H1 (cell line): Measurements from ENCODE around the gene PARM1. TPM values are rescaled to one million over a fixed set of nuclear protein-coding genes. Genes with fewer than 3 reads are reported as not detected.

Experiments used
- CTCF ChIA-PET: fragments of 300-600 bp; sonication (Branson Sonifier 250); formaldehyde crosslinking; loops from one replicate; lab custom pipeline; 2021; ENCODE audit not compliant: partially characterized antibody; lab: Charles Lee
- POLR2A ChIA-PET: fragments of 300-600 bp; sonication (Branson Sonifier 250); formaldehyde crosslinking; loops from one replicate; lab custom pipeline; 2021; ENCODE audit warnings: inconsistent platforms; ENCODE audit not compliant: partially characterized antibody; lab: Charles Lee
- DNase-seq, 2 experiments: peaks; one replicate each; pipeline versions ENCODE4 v3.0.0 to v3.0.0-alpha.2; 2010 to 2022; ENCODE audit warnings: low spot score in 2 of 2, low read depth in 1 of 2, mixed read lengths in 1 of 2
- FAIRE-seq: peaks from 2 replicates; lab custom pipeline; 2011; peaks lifted over from hg19 to GRCh38; lab: Jason Lieb, UNC
- H2AFZ ChIP-seq: 2 replicates; pipeline ENCODE4 v1.8.1; 2012; ENCODE audit warnings: low read length, inconsistent platforms
- H2AK5ac ChIP-seq: 2 replicates; pipeline ENCODE4 v1.6.1; 2013; ENCODE audit warnings: low read depth, low read length
- H2BK120ac ChIP-seq: replicated peaks from 2 replicates; pipeline ENCODE3; 2013; ENCODE audit warnings: low read depth, low read length, inconsistent platforms
- H2BK12ac ChIP-seq: 2 replicates; pipeline ENCODE4 v1.6.1; 2013; ENCODE audit warnings: low read depth, low read length
- H2BK15ac ChIP-seq: 2 replicates; pipeline ENCODE4 v1.6.1; 2013; ENCODE audit warnings: low read length
- H2BK20ac ChIP-seq: 2 replicates; pipeline ENCODE4 v1.6.1; 2013; ENCODE audit warnings: low read length
- H2BK5ac ChIP-seq: 2 replicates; pipeline ENCODE4 v1.6.1; 2013; ENCODE audit warnings: low read depth, low read length
- H3K14ac ChIP-seq: 2 replicates; pipeline ENCODE4 v1.6.1; 2013; ENCODE audit warnings: inconsistent platforms; ENCODE audit not compliant: insufficient read length
- H3K18ac ChIP-seq: 2 replicates; pipeline ENCODE4 v1.6.1; 2013; ENCODE audit warnings: low read length; ENCODE audit errors: extremely low read depth
- H3K23ac ChIP-seq: 2 replicates; pipeline ENCODE4 v1.6.1; 2013; ENCODE audit warnings: inconsistent platforms; ENCODE audit not compliant: insufficient read length
- H3K23me2 ChIP-seq: 2 replicates; pipeline ENCODE4 v1.6.1; 2013; ENCODE audit warnings: low read depth, low read length
- H3K27ac ChIP-seq: 2 replicates; pipeline ENCODE4 v1.6.1; 2011; ENCODE audit warnings: low read depth, low read length, inconsistent platforms
- H3K27me3 ChIP-seq, 4 experiments: replicated peaks in 1 of 4; 1 replicate in 1 of 4; 2 replicates in 3 of 4; pipeline versions ENCODE4 v1.6.1 to v1.8.1; 2011 to 2013; ENCODE audit warnings: low read length in 3 of 4, mild to moderate bottlenecking in 3 of 4, inconsistent platforms in 2 of 4, mixed read lengths in 2 of 4, moderate library complexity in 1 of 4; ENCODE audit not compliant: control insufficient read depth in 3 of 4, insufficient read depth in 3 of 4; ENCODE audit errors: extremely low read depth in 1 of 4
- H3K36me3 ChIP-seq, 4 experiments: 2 replicates each; pipeline versions ENCODE4 v1.6.1 to v1.8.1; 2011 to 2013; ENCODE audit warnings: mild to moderate bottlenecking in 4 of 4, low read length in 3 of 4, moderate library complexity in 2 of 4, control low read depth in 1 of 4, inconsistent platforms in 1 of 4; ENCODE audit not compliant: insufficient read depth in 4 of 4, control insufficient read depth in 2 of 4
- H3K4ac ChIP-seq: replicated peaks from 2 replicates; pipeline ENCODE3; 2013; ENCODE audit warnings: low read length, low read depth, mixed read lengths, inconsistent platforms; ENCODE audit not compliant: insufficient read length
- H3K4me1 ChIP-seq, 4 experiments: replicated peaks in 1 of 4; 1 replicate in 1 of 4; 2 replicates in 3 of 4; pipeline versions ENCODE4 v1.6.1 to v1.8.1; 2011 to 2013; ENCODE audit warnings: low read length in 3 of 4, inconsistent platforms in 2 of 4, mixed read lengths in 1 of 4; ENCODE audit not compliant: insufficient read depth in 4 of 4, control insufficient read depth in 3 of 4
- H3K4me2 ChIP-seq, 2 experiments: 2 replicates each; pipeline versions ENCODE4 v1.6.1 to v1.8.1; 2011 to 2013; ENCODE audit warnings: low read depth in 2 of 2, low read length in 2 of 2, control low read depth in 1 of 2, inconsistent platforms in 1 of 2, mild to moderate bottlenecking in 1 of 2; ENCODE audit not compliant: insufficient read depth in 1 of 2
- H3K4me3 ChIP-seq, 4 experiments: fragments of 200-600, 300-600 bp in 1 of 4; sonication (generic), shearing (Covaris generic), sonication (Bioruptor Twin) in 1 of 4; 2 replicates each; pipeline versions ENCODE4 v1.5.1 to v1.8.1; 2011 to 2016; ENCODE audit warnings: low read length in 4 of 4, low read depth in 3 of 4, control low read depth in 2 of 4, inconsistent platforms in 2 of 4, mild to moderate bottlenecking in 2 of 4, mixed read lengths in 1 of 4, moderate library complexity in 1 of 4; ENCODE audit not compliant: insufficient read depth in 2 of 4; ENCODE audit errors: extremely low read depth in 1 of 4
- H3K56ac ChIP-seq: replicated peaks from 2 replicates; pipeline ENCODE3; 2013; ENCODE audit warnings: low read depth, mild to moderate bottlenecking, mixed read lengths, low read length, inconsistent platforms; ENCODE audit not compliant: insufficient read length
- H3K79me1 ChIP-seq: 2 replicates; pipeline ENCODE4 v1.6.1; 2013; ENCODE audit warnings: low read depth, low read length, control low read depth
- H3K79me2 ChIP-seq, 2 experiments: 2 replicates each; pipeline versions ENCODE4 v1.6.1 to v1.8.1; 2012 to 2013; ENCODE audit warnings: low read length in 2 of 2, mild to moderate bottlenecking in 2 of 2, inconsistent platforms in 1 of 2; ENCODE audit not compliant: insufficient read depth in 2 of 2, control insufficient read depth in 1 of 2
- H3K9ac ChIP-seq, 4 experiments: replicated peaks in 1 of 4; 1 replicate in 1 of 4; 2 replicates in 3 of 4; pipeline versions ENCODE4 v1.6.1 to v1.8.1; 2011 to 2013; ENCODE audit warnings: low read depth in 3 of 4, low read length in 3 of 4, control low read depth in 2 of 4, mild to moderate bottlenecking in 2 of 4, moderate library complexity in 2 of 4, inconsistent platforms in 1 of 4; ENCODE audit errors: extremely low read depth in 1 of 4
- H3K9me3 ChIP-seq, 2 experiments: 2 replicates each; pipeline versions ENCODE4 v1.6.1 to v1.8.1; 2012 to 2013; ENCODE audit warnings: mild to moderate bottlenecking in 2 of 2, moderate library complexity in 2 of 2, control low read depth in 1 of 2, inconsistent platforms in 1 of 2, low read depth in 1 of 2, low read length in 1 of 2, mixed read lengths in 1 of 2; ENCODE audit not compliant: insufficient read depth in 2 of 2
- H4K20me1 ChIP-seq, 2 experiments: replicated peaks in 1 of 2; 2 replicates each; pipeline versions ENCODE3 to v1.8.1; 2011 to 2013; ENCODE audit warnings: inconsistent platforms in 2 of 2, low read length in 2 of 2, mild to moderate bottlenecking in 1 of 2; ENCODE audit not compliant: insufficient read depth in 2 of 2, control insufficient read depth in 1 of 2
- H4K5ac ChIP-seq: 2 replicates; pipeline ENCODE4 v1.6.1; 2013; ENCODE audit warnings: low read length, low read depth, mixed read lengths, inconsistent platforms; ENCODE audit not compliant: insufficient read length
- H4K8ac ChIP-seq: 2 replicates; pipeline ENCODE4 v1.8.0; 2013; ENCODE audit warnings: mild to moderate bottlenecking, moderate library complexity, low read length, inconsistent platforms; ENCODE audit not compliant: insufficient read depth; ENCODE audit errors: extremely low read depth
- H4K91ac ChIP-seq: replicated peaks from 2 replicates; pipeline ENCODE3; 2013; ENCODE audit warnings: low read length, mixed read lengths, inconsistent platforms; ENCODE audit not compliant: insufficient read length
- ATF3 ChIP-seq: IDR thresholded peaks from 2 replicates; pipeline ENCODE4 v1.6.1; 2011; ENCODE audit warnings: low read depth, mild to moderate bottlenecking, low read length; ENCODE audit not compliant: insufficient read depth
- HDAC6 ChIP-seq: IDR thresholded peaks from one replicate; pipeline ENCODE4 v1.7.1; 2012; ENCODE audit warnings: low read depth, mild to moderate bottlenecking, inconsistent platforms, low read length, moderate library complexity
- POLR2A ChIP-seq, 2 experiments: IDR thresholded peaks; 1 replicate in 1 of 2; 2 replicates in 1 of 2; pipeline ENCODE4 v1.6.1; 2011; ENCODE audit warnings: low read depth in 2 of 2, low read length in 2 of 2, mild to moderate bottlenecking in 2 of 2; ENCODE audit errors: control extremely low read depth in 1 of 2
- RXRA ChIP-seq: IDR thresholded peaks from 2 replicates; pipeline ENCODE4 v1.6.1; 2011; ENCODE audit warnings: low read depth, mild to moderate bottlenecking, low read length, moderate library complexity; ENCODE audit not compliant: insufficient read depth
- TAF7 ChIP-seq: optimal IDR thresholded peaks from 2 replicates; pipeline ENCODE3; 2011; ENCODE audit warnings: low read depth, mild to moderate bottlenecking, inconsistent platforms, low read length, moderate library complexity, borderline replicate concordance
- WGBS, 2 experiments: shearing (Covaris generic) in 1 of 2; methylation state at CpG; one replicate each; pipeline versions ENCODE4 v1.1.6 to v1.1.7; 2013 to 2015; ENCODE audit warnings: low lambda C conversion rate in 2 of 2, mixed read lengths in 2 of 2, inconsistent platforms in 1 of 2, low coverage in 1 of 2, missing lambda C conversion rate in 1 of 2; ENCODE audit not compliant: insufficient replicate concordance in 2 of 2, insufficient coverage in 1 of 2, insufficient read length in 1 of 2; ENCODE audit errors: extremely low coverage in 1 of 2, missing lambda C conversion rate in 1 of 2; 5-methylcytosine and 5-hydroxymethylcytosine counted together
- polyA plus RNA-seq, 7 experiments: library from polyadenylated mRNA; depleted of rRNA in 3 of 7; stranded (reverse) in 5 of 7; unstranded in 2 of 7; fragments of >200 nt in 5 of 7; fragments of 200-250 nt in 2 of 7; gene quantifications; 1 replicate in 5 of 7; 2 replicates in 1 of 7; 4 replicates in 1 of 7; pipeline versions ENCODE4 v1.2.1 to v1.2.3, GENCODE V29; 2011 to 2013; ENCODE audit warnings: missing spikeins in 2 of 7, mixed read lengths in 2 of 7
- total RNA-seq: library from RNA; stranded (reverse); fragmentation: NEBNext Ultra II Directional; extraction: Animal tissue kit (Norgen Biotek cat#: 25700); gene quantifications from 2 replicates; pipeline ENCODE4 v1.2.1, GENCODE V29; 2021
- TF ChIP-seq, protein P1 (sequence below): IDR thresholded peaks from 2 replicates; pipeline ENCODE4 v1.6.1; 2012; ENCODE audit warnings: inconsistent platforms

PARM1 gene
- total and polyA plus RNA-seq, 2 of the 8 experiments (the other 6 are each of a cell fraction or from before 2014, with no cell fraction given) = 2.0 to 5.3 TPM

DNA sequence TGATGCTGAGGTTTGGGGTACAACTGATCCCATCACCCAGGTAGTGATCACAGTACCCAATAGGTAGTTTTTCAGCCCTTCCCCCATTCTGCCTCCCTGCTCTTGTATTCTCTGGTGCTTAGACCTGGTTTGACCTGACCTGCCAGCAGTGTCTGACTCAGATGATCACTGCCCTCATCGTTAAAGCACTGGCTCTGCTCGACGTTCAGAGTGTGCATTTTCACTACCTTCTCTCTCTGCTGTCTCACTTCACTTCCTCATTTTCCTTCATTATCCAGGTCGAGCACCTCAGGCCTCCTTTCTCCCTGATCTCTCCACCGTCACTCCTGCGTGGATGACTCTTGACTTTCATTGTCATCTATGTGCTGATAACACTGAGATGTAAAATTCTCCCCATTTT, 83.6 kb downstream of the PARM1 start:
- Histone ChIP-seq H3K36me3 (no peaks in the 10 kb centered on the region), H3K23me2 (no peaks in the 10 kb centered on the region; the same call in 1 of the 2 replicates), H2BK20ac (no peak overlapping the region), H3K79me1 (no peaks in the 10 kb centered on the region), H3K79me2 (no peaks in the 10 kb centered on the region), H3K56ac (no peak overlapping the region), H2AFZ (no peak overlapping the region), H3K27ac (no peak overlapping the region), H2BK120ac (no peak overlapping the region), H3K18ac (no peak overlapping the region), H3K4me3 (no peak overlapping the region), H2BK12ac (no peak overlapping the region), H3K23ac (no peak overlapping the region), H4K5ac (no peak overlapping the region), H4K8ac (no peak overlapping the region), H2AK5ac (no peak overlapping the region), H3K14ac (no peak overlapping the region), H3K9ac (no peak overlapping the region), H3K27me3 (no peaks in the 10 kb centered on the region), H2BK15ac (no peak overlapping the region), H3K9me3 (no peaks in the 10 kb centered on the region), H2BK5ac (no peak overlapping the region), H3K4ac (no peak overlapping the region), H4K91ac (no peak overlapping the region), H4K20me1 (no peaks in the 10 kb centered on the region), H3K4me1 (no peaks in the 10 kb centered on the region), H3K4me2 (no peak overlapping the region)
- TF ChIP-seq, protein P1, sequence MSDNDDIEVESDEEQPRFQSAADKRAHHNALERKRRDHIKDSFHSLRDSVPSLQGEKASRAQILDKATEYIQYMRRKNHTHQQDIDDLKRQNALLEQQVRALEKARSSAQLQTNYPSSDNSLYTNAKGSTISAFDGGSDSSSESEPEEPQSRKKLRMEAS = no peak
- no peak for TF ChIP-seq TAF7
- TF ChIP-seq ATF3 = no peak
- no peak for TF ChIP-seq HDAC6
- TF ChIP-seq RXRA = no peak
- TF ChIP-seq POLR2A (IDR thresholded peaks at IDR 0.05; ENCODE audit: control extremely low read depth in 1 of 2, low read depth in 2 of 2, low read length in 2 of 2) = no peak
- DNase-seq (no peak), FAIRE-seq (no peak)
- WGBS, 2 experiments = 81% methylated on average over 6 of the region's 6 CpGs; no CpG with 5 or more reads in 1 of the 2 experiments
- CTCF ChIA-PET = no interaction called here
- POLR2A ChIA-PET = no interaction called here
